ENCODE measurements around the gene RFX2.

Gene RFX2

GRCh38 chr19:6103217-6103644 lies 7.1 kb downstream of the RFX2 start:
- DNase-seq = no peak

- DNase-seq = no peak
Observed at GRCh38 chr19:6101991-6102390, 8.3 kb downstream of the RFX2 start.

GRCh38 chr19:6101291-6101825 lies 8.9 kb downstream of the RFX2 start:
- DNase-seq = no peak

GRCh38 chr19:6100284-6100915 lies 9.9 kb downstream of the RFX2 start:
- peak; percentile 86 for DNase-seq

- DNase-seq = no peak
Observed at GRCh38 chr19:6099599-6099998, 10.7 kb downstream of the RFX2 start.

GRCh38 chr19:6099033-6099432 lies 11.3 kb downstream of the RFX2 start:
- DNase-seq = no peak

- DNase-seq = no peak
Observed at GRCh38 chr19:6098574-6098973, 11.7 kb downstream of the RFX2 start.

- DNase-seq = no peak
Observed at GRCh38 chr19:6097911-6098310, 12.4 kb downstream of the RFX2 start.

- peak; percentile 49 for DNase-seq
Observed at GRCh38 chr19:6095760-6096159, 14.5 kb downstream of the RFX2 start.

GRCh38 chr19:6092329-6093286 lies 17.7 kb downstream of the RFX2 start:
- DNase-seq = peak; percentile 35

- DNase-seq = no peak
Observed at GRCh38 chr19:6091771-6092291, 18.5 kb downstream of the RFX2 start.

- no peak for DNase-seq
Observed at GRCh38 chr19:6090634-6091033, 19.7 kb downstream of the RFX2 start.

- no peak for DNase-seq
Observed at GRCh38 chr19:6088602-6089049, 21.7 kb downstream of the RFX2 start.

GRCh38 chr19:6087074-6087571 lies 23.2 kb downstream of the RFX2 start:
- peak; percentile 50 for DNase-seq

- no peak for DNase-seq
Observed at GRCh38 chr19:6086068-6086788, 24.1 kb downstream of the RFX2 start.

GRCh38 chr19:6084821-6085220 lies 25.5 kb downstream of the RFX2 start:
- no peak for DNase-seq

- DNase-seq = no peak
Observed at GRCh38 chr19:6079107-6079506, 31.2 kb downstream of the RFX2 start.

- DNase-seq = no peak
Observed at GRCh38 chr19:6078068-6078467, 32.2 kb downstream of the RFX2 start.

- DNase-seq = no peak
Observed at GRCh38 chr19:6076675-6077463, 33.4 kb downstream of the RFX2 start.

GRCh38 chr19:6076291-6076665 lies 34.0 kb downstream of the RFX2 start:
- DNase-seq = no peak

GRCh38 chr19:6074709-6075403 lies 35.4 kb downstream of the RFX2 start:
- no peak for DNase-seq

Data from hematopoietic multipotent progenitor cell treated with erythropoietin and hydrocortisone succinate and interleukin-3 and kit ligand, for 6 days (in vitro differentiated cells).